ENCODE results near the gene STRBP. TPM values are rescaled to one million over a fixed set of nuclear protein-coding genes. Genes with fewer than 3 reads are reported as not detected.

The STRBP gene
- total and polyA plus RNA-seq, 2 of the 8 experiments (the other 6 are each of a cell fraction or from before 2014, with no cell fraction given), result 29.7 to 105 TPM

GRCh38 chr9:123104807-123105206, 163.6 kb downstream of the STRBP start (continued):
- no peak for TF ChIP-seq CHD7 (IDR thresholded peaks at IDR 0.05; ENCODE audit: insufficient replicate concordance, low read length)

Measured in H1 (cell line).